SK-N-SH (cell line): Measurements from ENCODE around the gene HOXA5. TPM values are rescaled to one million over a fixed set of nuclear protein-coding genes. Genes with fewer than 3 reads are reported as not detected.

Source experiments
- CTCF ChIA-PET: fragments of 300-600, 350-600 bp; formaldehyde crosslinking; extraction: SDS; loops from one replicate; lab custom pipeline; 2021; lab: Yijun Ruan, JAX
- POLR2A ChIA-PET: fragments of 350-600 bp; sonication (Branson Sonifier 250); formaldehyde crosslinking; extraction: SDS; loops from one replicate; lab custom pipeline; 2020; ENCODE audit warnings: antibody characterized with exemption, inconsistent platforms; lab: Yijun Ruan, JAX
- DNase-seq: peaks from one replicate; pipeline ENCODE4 v3.0.0; 2012
- H2AFZ ChIP-seq: fragments of 200-600 bp; sonication (generic); 2 replicates; pipeline ENCODE4 v1.8.1; 2016; ENCODE audit warnings: antibody characterized with exemption, mild to moderate bottlenecking, low read depth
- H3F3A ChIP-seq: fragments of 200-600 bp; sonication (generic); replicated peaks from 2 replicates; pipeline ENCODE3; 2016; ENCODE audit warnings: antibody characterized with exemption, mild to moderate bottlenecking; ENCODE audit not compliant: insufficient read depth
- H3K27ac ChIP-seq, 2 experiments: fragments of 200-500 bp in 1 of 2; fragments of 200-600 bp in 1 of 2; sonication (Bioruptor generic) in 1 of 2; sonication (generic), shearing (Covaris generic) in 1 of 2; 2 replicates each; pipeline versions ENCODE4 v1.5.1 to v1.6.1; 2014 to 2016; ENCODE audit warnings: low read depth in 2 of 2, inconsistent platforms in 1 of 2, low read length in 1 of 2, mild to moderate bottlenecking in 1 of 2, mixed read lengths in 1 of 2
- H3K27me3 ChIP-seq: fragments of 200-600 bp; sonication (generic), shearing (Covaris generic); 2 replicates; pipeline ENCODE4 v1.6.1; 2016; ENCODE audit warnings: mixed run types; ENCODE audit not compliant: insufficient read depth
- H3K36me3 ChIP-seq, 2 experiments: fragments of 200-500 bp in 1 of 2; fragments of 200-600 bp in 1 of 2; sonication (Bioruptor generic) in 1 of 2; sonication (generic) in 1 of 2; replicated peaks in 1 of 2; 2 replicates each; pipeline versions ENCODE3 to v1.5.1; 2014 to 2016; ENCODE audit warnings: low read length in 1 of 2, mild to moderate bottlenecking in 1 of 2; ENCODE audit not compliant: insufficient read depth in 2 of 2, control insufficient read depth in 1 of 2
- H3K4me1 ChIP-seq, 2 experiments: fragments of 200-500 bp in 1 of 2; fragments of 200-600 bp in 1 of 2; sonication (Bioruptor generic) in 1 of 2; sonication (generic), shearing (Covaris generic) in 1 of 2; 2 replicates each; pipeline versions ENCODE4 v1.5.1 to v1.6.1; 2014 to 2016; ENCODE audit warnings: low read depth in 1 of 2, low read length in 1 of 2, mixed run types in 1 of 2; ENCODE audit not compliant: insufficient read depth in 2 of 2, control insufficient read depth in 1 of 2
- H3K4me2 ChIP-seq: fragments of 200-600 bp; sonication (generic), shearing (Covaris generic); 2 replicates; pipeline ENCODE4 v1.6.1; 2017; ENCODE audit warnings: mixed run types
- H3K4me3 ChIP-seq, 2 experiments: fragments of 200-500 bp in 1 of 2; fragments of 200-600 bp in 1 of 2; sonication (Bioruptor generic) in 1 of 2; sonication (generic), shearing (Covaris generic) in 1 of 2; 2 replicates each; pipeline versions ENCODE4 v1.5.1 to v1.8.1; 2014 to 2016; ENCODE audit warnings: low read depth in 2 of 2, inconsistent platforms in 1 of 2, low read length in 1 of 2, mild to moderate bottlenecking in 1 of 2, mixed read lengths in 1 of 2, moderate library complexity in 1 of 2
- H3K79me2 ChIP-seq: fragments of 200-600 bp; sonication (generic); 2 replicates; pipeline ENCODE4 v1.8.1; 2017; ENCODE audit warnings: mild to moderate bottlenecking; ENCODE audit not compliant: insufficient read depth
- H3K9ac ChIP-seq: fragments of 200-600 bp; sonication (generic); 2 replicates; pipeline ENCODE4 v1.6.1; 2017; ENCODE audit warnings: mixed run types
- H3K9me2 ChIP-seq: fragments of 200-600 bp; sonication (generic); 2 replicates; pipeline ENCODE4 v1.6.1; 2017; ENCODE audit warnings: mixed run types
- H3K9me3 ChIP-seq: fragments of 200-600 bp; sonication (generic); 2 replicates; pipeline ENCODE4 v1.6.1; 2017; ENCODE audit warnings: mixed run types, mild to moderate bottlenecking, moderate library complexity
- H4K20me1 ChIP-seq: fragments of 200-600 bp; sonication (generic); 2 replicates; pipeline ENCODE4 v1.6.1; 2017; ENCODE audit warnings: mild to moderate bottlenecking, mixed run types; ENCODE audit not compliant: insufficient read depth
- ELF1 ChIP-seq: IDR thresholded peaks from 2 replicates; pipeline ENCODE4 v1.4.0; 2012
- FOSL2 ChIP-seq: IDR thresholded peaks from 2 replicates; pipeline ENCODE4 v1.4.0; 2012; ENCODE audit warnings: low read depth, mild to moderate bottlenecking, moderate library complexity, borderline replicate concordance
- FOXJ3 ChIP-seq: sonication (generic); formaldehyde crosslinking; IDR thresholded peaks from 2 replicates; pipeline ENCODE4 v1.5.1; 2020; ENCODE audit warnings: mild to moderate bottlenecking, missing genetic modification reagents
- FOXM1 ChIP-seq: IDR thresholded peaks from 2 replicates; pipeline ENCODE4 v1.4.0; 2012; ENCODE audit warnings: low read depth, mild to moderate bottlenecking
- GATA2 ChIP-seq: sonication (generic); formaldehyde crosslinking; IDR thresholded peaks from 2 replicates; pipeline ENCODE4 v1.5.0; 2020; ENCODE audit warnings: mild to moderate bottlenecking, missing genetic modification reagents
- JUND ChIP-seq: IDR thresholded peaks from 2 replicates; pipeline ENCODE4 v1.4.0; 2012
- MXI1 ChIP-seq: IDR thresholded peaks from 2 replicates; pipeline ENCODE4 v1.6.1; 2012; ENCODE audit warnings: mild to moderate bottlenecking, low read depth, low read length, improper control_type of control experiment
- RAD21 ChIP-seq: IDR thresholded peaks from 2 replicates; pipeline ENCODE4 v1.6.1; 2012; ENCODE audit warnings: mild to moderate bottlenecking, low read length
- TEAD4 ChIP-seq: IDR thresholded peaks from 2 replicates; pipeline ENCODE4 v1.4.0; 2012; ENCODE audit warnings: mild to moderate bottlenecking, borderline replicate concordance; ENCODE audit not compliant: insufficient read depth
- WGBS: methylation state at CpG from one replicate; pipeline ENCODE4 v1.1.6; 2017; ENCODE audit warnings: low lambda C conversion rate; 5-methylcytosine and 5-hydroxymethylcytosine counted together
- polyA plus RNA-seq, 3 experiments: library from polyadenylated mRNA; depleted of rRNA; stranded (reverse); fragments of >200 nt; gene quantifications; 2 replicates each; pipeline ENCODE4 v1.2.3, GENCODE V29; 2012
- TF ChIP-seq, protein P1 (sequence below): IDR thresholded peaks from 2 replicates; pipeline ENCODE4 v1.4.0; 2012; ENCODE audit warnings: low read depth, borderline replicate concordance
- TF ChIP-seq, protein P2 (sequence below): IDR thresholded peaks from 2 replicates; pipeline ENCODE4 v1.4.0; 2012; ENCODE audit warnings: low read depth, borderline replicate concordance
- TF ChIP-seq, protein P3 (sequence below): fragments of 150-350 bp; IDR thresholded peaks from 2 replicates; pipeline ENCODE4 v1.6.1; 2017; ENCODE audit warnings: antibody characterized with exemption, low read length, low read depth, borderline replicate concordance
- TF ChIP-seq, protein P4 (sequence below): IDR thresholded peaks from 2 replicates; pipeline ENCODE4 v1.6.1; 2012; ENCODE audit warnings: mild to moderate bottlenecking, low read depth, low read length, moderate library complexity
- TF ChIP-seq, protein P5 (sequence below): IDR thresholded peaks from 2 replicates; pipeline ENCODE4; 2012
- TF ChIP-seq, protein P6 (sequence below): fragments of 150-350 bp; IDR thresholded peaks from 2 replicates; pipeline ENCODE4 v1.6.1; 2016; ENCODE audit warnings: mild to moderate bottlenecking, low read depth, low read length

Gene HOXA5
- polyA plus RNA-seq, 1 of the 3 experiments (the other 2 are of a cell fraction): not detected

DNA sequence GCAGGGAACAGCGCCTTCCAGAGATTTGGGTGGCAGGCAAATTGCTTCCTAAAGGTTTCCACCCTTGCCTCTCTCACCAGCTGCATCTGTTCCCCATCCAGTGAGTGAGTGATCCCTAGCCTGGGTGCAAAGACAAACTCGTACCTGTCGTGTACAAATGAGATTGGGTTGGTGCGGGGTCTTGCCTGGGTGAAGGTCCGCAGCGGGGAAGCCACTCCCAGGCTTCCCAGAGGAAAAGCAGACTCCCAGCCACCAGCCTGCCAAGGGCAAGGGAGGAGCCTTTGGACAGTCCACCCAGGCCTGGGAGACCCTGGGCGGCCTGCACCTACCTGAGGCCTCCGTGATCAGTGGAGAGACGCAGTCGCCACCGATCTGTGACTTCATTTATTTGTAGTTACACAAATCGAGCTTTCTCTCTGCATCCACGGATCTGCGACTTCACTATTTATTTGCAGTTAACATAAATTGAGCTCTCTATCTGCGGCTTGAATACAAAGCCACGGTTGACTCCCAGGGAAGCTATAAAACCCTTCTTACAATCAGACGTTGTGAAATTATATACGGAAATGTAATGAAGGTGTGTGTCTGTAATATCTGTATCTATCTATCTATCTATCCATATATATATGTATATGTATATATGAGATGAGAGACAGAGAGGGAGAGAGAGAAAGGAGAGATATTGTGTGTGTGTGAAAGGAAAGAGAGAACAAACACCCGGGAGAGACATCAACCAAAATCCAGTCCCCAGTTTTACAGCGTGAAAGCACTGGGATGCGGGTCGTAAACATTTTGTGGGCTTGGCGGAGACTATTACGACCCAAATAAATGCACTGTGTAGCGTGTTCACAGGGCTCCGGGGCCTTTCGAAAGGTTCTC is 16.0 kb upstream of the HOXA5 start:
- H2AFZ ChIP-seq: no peak overlapping the region
- WGBS: 63% methylated on average over 27 of the region's 27 CpGs
- no peaks in the 10 kb centered on the region for H3K9me3 ChIP-seq
- ChIA-PET CTCF (interaction anchor here (0.6 to 11.7 kb wide), 7 partner anchors 9 to 1258 kb away, joined by 3 to 270 read pairs (median 4); partner anchors contain the start of genes HOXA3, HOXA5 and HOXA6), POLR2A (no interaction called here)
- peaks cover 91% of the 10 kb centered on the region for H3K27me3 ChIP-seq
- H3K36me3 ChIP-seq: no peaks in the 10 kb centered on the region
- no peaks in the 10 kb centered on the region for H4K20me1 ChIP-seq
- H3F3A ChIP-seq: peaks cover 10% of the 10 kb centered on the region
- no peaks in the 10 kb centered on the region for H3K9me2 ChIP-seq
- H3K4me2 ChIP-seq: no peak overlapping the region
- no peak overlapping the region for H3K9ac ChIP-seq
- H3K4me3 ChIP-seq: no peak overlapping the region
- H3K4me1 ChIP-seq: peaks cover 0 to 8% of the 10 kb centered on the region in 2 experiments; a peak in 1 of 4 replicates
- no peak for DNase-seq
- no peaks in the 10 kb centered on the region for H3K79me2 ChIP-seq
- H3K27ac ChIP-seq: no peak overlapping the region
- TF ChIP-seq MXI1 (no peak), FOXJ3 (no peak), RAD21 (no peak), TEAD4 (no peak), ELF1 (no peak), FOSL2 (no peak), FOXM1 (no peak), GATA2 (CRISPR knock-in tag) (no peak), JUND (no peak)
- TF ChIP-seq, protein P1, sequence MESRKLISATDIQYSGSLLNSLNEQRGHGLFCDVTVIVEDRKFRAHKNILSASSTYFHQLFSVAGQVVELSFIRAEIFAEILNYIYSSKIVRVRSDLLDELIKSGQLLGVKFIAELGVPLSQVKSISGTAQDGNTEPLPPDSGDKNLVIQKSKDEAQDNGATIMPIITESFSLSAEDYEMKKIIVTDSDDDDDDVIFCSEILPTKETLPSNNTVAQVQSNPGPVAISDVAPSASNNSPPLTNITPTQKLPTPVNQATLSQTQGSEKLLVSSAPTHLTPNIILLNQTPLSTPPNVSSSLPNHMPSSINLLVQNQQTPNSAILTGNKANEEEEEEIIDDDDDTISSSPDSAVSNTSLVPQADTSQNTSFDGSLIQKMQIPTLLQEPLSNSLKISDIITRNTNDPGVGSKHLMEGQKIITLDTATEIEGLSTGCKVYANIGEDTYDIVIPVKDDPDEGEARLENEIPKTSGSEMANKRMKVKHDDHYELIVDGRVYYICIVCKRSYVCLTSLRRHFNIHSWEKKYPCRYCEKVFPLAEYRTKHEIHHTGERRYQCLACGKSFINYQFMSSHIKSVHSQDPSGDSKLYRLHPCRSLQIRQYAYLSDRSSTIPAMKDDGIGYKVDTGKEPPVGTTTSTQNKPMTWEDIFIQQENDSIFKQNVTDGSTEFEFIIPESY: no peak
- TF ChIP-seq, protein P2, sequence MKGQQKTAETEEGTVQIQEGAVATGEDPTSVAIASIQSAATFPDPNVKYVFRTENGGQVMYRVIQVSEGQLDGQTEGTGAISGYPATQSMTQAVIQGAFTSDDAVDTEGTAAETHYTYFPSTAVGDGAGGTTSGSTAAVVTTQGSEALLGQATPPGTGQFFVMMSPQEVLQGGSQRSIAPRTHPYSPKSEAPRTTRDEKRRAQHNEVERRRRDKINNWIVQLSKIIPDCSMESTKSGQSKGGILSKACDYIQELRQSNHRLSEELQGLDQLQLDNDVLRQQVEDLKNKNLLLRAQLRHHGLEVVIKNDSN: no peak
- TF ChIP-seq, protein P3, sequence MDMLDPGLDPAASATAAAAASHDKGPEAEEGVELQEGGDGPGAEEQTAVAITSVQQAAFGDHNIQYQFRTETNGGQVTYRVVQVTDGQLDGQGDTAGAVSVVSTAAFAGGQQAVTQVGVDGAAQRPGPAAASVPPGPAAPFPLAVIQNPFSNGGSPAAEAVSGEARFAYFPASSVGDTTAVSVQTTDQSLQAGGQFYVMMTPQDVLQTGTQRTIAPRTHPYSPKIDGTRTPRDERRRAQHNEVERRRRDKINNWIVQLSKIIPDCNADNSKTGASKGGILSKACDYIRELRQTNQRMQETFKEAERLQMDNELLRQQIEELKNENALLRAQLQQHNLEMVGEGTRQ: no peak
- TF ChIP-seq, protein P4, sequence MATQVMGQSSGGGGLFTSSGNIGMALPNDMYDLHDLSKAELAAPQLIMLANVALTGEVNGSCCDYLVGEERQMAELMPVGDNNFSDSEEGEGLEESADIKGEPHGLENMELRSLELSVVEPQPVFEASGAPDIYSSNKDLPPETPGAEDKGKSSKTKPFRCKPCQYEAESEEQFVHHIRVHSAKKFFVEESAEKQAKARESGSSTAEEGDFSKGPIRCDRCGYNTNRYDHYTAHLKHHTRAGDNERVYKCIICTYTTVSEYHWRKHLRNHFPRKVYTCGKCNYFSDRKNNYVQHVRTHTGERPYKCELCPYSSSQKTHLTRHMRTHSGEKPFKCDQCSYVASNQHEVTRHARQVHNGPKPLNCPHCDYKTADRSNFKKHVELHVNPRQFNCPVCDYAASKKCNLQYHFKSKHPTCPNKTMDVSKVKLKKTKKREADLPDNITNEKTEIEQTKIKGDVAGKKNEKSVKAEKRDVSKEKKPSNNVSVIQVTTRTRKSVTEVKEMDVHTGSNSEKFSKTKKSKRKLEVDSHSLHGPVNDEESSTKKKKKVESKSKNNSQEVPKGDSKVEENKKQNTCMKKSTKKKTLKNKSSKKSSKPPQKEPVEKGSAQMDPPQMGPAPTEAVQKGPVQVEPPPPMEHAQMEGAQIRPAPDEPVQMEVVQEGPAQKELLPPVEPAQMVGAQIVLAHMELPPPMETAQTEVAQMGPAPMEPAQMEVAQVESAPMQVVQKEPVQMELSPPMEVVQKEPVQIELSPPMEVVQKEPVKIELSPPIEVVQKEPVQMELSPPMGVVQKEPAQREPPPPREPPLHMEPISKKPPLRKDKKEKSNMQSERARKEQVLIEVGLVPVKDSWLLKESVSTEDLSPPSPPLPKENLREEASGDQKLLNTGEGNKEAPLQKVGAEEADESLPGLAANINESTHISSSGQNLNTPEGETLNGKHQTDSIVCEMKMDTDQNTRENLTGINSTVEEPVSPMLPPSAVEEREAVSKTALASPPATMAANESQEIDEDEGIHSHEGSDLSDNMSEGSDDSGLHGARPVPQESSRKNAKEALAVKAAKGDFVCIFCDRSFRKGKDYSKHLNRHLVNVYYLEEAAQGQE: no peak
- TF ChIP-seq, protein P5, sequence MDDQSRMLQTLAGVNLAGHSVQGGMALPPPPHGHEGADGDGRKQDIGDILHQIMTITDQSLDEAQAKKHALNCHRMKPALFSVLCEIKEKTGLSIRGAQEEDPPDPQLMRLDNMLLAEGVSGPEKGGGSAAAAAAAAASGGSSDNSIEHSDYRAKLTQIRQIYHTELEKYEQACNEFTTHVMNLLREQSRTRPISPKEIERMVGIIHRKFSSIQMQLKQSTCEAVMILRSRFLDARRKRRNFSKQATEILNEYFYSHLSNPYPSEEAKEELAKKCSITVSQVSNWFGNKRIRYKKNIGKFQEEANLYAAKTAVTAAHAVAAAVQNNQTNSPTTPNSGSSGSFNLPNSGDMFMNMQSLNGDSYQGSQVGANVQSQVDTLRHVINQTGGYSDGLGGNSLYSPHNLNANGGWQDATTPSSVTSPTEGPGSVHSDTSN: no peak
- TF ChIP-seq, protein P6, sequence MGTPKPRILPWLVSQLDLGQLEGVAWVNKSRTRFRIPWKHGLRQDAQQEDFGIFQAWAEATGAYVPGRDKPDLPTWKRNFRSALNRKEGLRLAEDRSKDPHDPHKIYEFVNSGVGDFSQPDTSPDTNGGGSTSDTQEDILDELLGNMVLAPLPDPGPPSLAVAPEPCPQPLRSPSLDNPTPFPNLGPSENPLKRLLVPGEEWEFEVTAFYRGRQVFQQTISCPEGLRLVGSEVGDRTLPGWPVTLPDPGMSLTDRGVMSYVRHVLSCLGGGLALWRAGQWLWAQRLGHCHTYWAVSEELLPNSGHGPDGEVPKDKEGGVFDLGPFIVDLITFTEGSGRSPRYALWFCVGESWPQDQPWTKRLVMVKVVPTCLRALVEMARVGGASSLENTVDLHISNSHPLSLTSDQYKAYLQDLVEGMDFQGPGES: no peak
